ENCODE measurements around the gene STAB1.

STAB1 gene

GRCh38 chr3:52504977-52505376, 9.8 kb downstream of the STAB1 start:
- no peak for DNase-seq (ENCODE audit: low read depth)

GRCh38 chr3:52506266-52506966, 11.3 kb downstream of the STAB1 start:
- no peak for DNase-seq (ENCODE audit: low read depth)

GRCh38 chr3:52507359-52507758, 12.2 kb downstream of the STAB1 start:
- DNase-seq (ENCODE audit: low read depth): no peak

- no peak for DNase-seq (ENCODE audit: low read depth)
Observed at GRCh38 chr3:52509753-52510328, 14.7 kb downstream of the STAB1 start.

- no peak for DNase-seq (ENCODE audit: low read depth)
Observed at GRCh38 chr3:52511509-52511908, 16.4 kb downstream of the STAB1 start.

GRCh38 chr3:52512105-52512504, 17.0 kb downstream of the STAB1 start:
- no peak for DNase-seq (ENCODE audit: low read depth)

- DNase-seq (ENCODE audit: low read depth): no peak
Observed at GRCh38 chr3:52512727-52513126, 17.6 kb downstream of the STAB1 start.

- no peak for DNase-seq (ENCODE audit: low read depth)
Observed at GRCh38 chr3:52513281-52513680, 18.1 kb downstream of the STAB1 start.

- no peak for DNase-seq (ENCODE audit: low read depth)
Observed at GRCh38 chr3:52514576-52514975, 19.4 kb downstream of the STAB1 start.

- no peak for DNase-seq (ENCODE audit: low read depth)
Observed at GRCh38 chr3:52515192-52515591, 20.1 kb downstream of the STAB1 start.

GRCh38 chr3:52516509-52517195, 21.5 kb downstream of the STAB1 start:
- DNase-seq (ENCODE audit: low read depth): no peak

- no peak for DNase-seq (ENCODE audit: low read depth)
Observed at GRCh38 chr3:52517796-52518722, 22.9 kb downstream of the STAB1 start.

- DNase-seq (ENCODE audit: low read depth): no peak
Observed at GRCh38 chr3:52518723-52519444, 23.7 kb downstream of the STAB1 start.

- no peak for DNase-seq (ENCODE audit: low read depth)
Observed at GRCh38 chr3:52519445-52520140, 24.5 kb downstream of the STAB1 start.

GRCh38 chr3:52520141-52520667, 25.1 kb downstream of the STAB1 start:
- DNase-seq (ENCODE audit: low read depth): no peak

- DNase-seq (ENCODE audit: low read depth): no peak
Observed at GRCh38 chr3:52520716-52521487, 25.8 kb downstream of the STAB1 start.

GRCh38 chr3:52521488-52521824, 26.3 kb downstream of the STAB1 start:
- no peak for DNase-seq (ENCODE audit: low read depth)

GRCh38 chr3:52521881-52522650, 26.9 kb downstream of the STAB1 start:
- no peak for DNase-seq (ENCODE audit: low read depth)

GRCh38 chr3:52522651-52523251, 27.6 kb downstream of the STAB1 start:
- no peak for DNase-seq (ENCODE audit: low read depth)
